GM21515 (cell line): Measurements from ENCODE around the gene MATN3.

Experiments
- ATAC-seq: cut with Tn5 transposase; IDR thresholded peaks from one replicate; pipeline ENCODE4 v1.9.1; 2021; ENCODE audit not compliant: unreplicated experiment

MATN3 gene

GRCh38 chr2:20008703-20009102 lies 3.8 kb downstream of the MATN3 start:
- no peak for ATAC-seq

DNA sequence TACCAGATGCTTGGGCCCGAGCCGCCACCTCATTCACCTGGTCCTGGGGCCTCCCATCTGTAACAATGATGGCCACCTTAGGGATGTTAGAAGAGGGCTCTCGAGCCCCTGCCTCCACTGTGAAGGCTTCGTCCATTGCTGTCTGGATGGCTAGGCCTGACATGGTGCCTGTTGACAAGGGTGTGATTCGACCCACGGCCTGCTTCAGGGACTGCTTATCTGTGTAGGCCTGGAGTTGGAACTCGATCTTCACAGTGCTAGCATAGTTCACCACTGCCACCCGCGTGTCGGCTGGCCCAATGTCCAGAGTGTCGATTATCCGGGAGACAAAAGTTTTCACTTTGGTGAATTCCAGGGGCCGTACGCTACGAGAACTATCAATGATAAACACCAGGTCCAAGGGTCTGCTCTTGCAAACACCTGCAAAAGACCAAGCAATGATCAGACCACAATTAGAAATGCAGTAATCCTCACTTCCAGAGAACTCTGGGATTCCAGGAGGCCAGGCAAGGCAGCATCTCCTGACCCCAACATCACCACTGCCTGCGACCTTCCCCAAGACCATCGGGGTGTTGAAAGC lies 6.5 kb downstream of the MATN3 start:
- ATAC-seq = no peak

GRCh38 chr2:20005067-20005627 lies 7.3 kb downstream of the MATN3 start:
- no peak for ATAC-seq

- ATAC-seq = no peak
Observed at GRCh38 chr2:20001361-20001863, 11.1 kb downstream of the MATN3 start.

DNA sequence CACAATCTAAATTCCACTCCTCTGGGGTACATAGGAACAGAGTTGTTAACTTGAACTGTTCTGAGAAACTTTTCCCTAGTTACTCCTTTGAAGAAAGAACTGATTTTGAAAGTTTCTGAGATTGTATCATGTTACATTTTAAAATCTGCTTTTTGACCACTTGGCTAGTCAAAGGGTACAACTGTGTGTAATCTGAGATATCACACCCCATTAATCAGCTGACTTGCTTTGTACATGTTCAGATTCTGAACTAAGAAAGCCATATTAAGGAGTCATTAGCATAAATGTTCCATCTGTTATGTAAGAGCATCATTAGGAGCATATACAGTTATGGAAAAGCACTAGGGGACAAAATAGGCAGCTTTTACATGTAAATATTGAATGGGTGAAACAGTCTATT lies 18.7 kb downstream of the MATN3 start:
- ATAC-seq = no peak

DNA sequence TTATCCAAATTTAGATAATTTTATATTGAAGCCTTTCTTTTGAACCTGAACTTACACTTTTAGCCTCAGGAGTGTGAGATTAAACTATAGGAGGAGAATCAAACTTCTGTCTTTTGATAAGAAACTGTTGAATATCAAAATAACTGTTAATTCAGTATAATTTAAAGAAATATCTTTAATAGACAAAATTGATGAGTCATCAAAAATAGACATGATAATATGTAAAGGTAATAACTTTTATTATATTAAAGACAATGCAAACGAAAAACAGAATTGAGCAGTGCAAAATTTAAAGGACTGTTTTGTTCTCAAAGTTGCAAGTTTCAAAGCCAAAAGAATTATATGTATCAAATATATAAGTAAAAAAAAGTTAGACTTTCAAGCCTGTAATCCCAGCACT lies 20.6 kb downstream of the MATN3 start:
- no peak for ATAC-seq

DNA sequence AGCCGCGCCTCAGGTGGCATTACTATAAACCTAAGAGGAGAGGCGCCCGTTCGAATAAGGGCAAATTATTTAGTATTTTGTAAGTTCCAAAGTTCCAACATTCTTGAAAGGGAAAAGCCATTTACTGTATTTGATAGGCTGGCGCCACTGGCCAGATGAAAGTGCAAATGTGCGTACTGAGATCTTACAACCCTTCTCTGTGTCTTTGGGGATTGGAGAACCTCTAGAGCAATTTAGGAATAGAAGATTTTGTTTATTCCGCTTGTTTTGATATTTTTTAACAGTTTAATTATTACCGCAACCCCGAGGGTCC lies 22.1 kb downstream of the MATN3 start:
- ATAC-seq = no peak

GRCh38 chr2:19989667-19990415 lies 22.6 kb downstream of the MATN3 start, which contains the start of gene WDR35:
WDR35 (minus strand) TSS chr2:19990105; CDS start chr2:19990015, 90 bp downstream.
- peak; percentile 95 for ATAC-seq

- ATAC-seq = no peak
Observed at GRCh38 chr2:19989342-19989666, 23.2 kb downstream of the MATN3 start.

DNA sequence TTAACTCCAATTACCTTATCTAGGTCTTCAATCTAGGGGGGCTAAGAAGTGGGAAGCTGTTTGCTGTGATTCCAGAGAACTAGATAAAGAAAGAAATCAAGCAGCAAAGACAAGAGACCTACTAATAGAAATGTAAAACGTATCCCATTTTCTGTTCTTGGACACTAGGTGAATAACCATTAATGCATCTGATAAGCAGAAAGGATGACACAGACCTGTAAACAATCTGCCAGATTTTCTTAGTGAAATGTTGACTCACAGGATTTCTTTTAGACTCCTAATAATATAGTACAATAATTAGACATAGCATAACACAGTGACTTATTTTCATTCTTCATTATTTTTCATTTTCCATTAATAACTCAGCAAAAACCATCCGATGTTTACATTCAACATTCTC lies 23.9 kb downstream of the MATN3 start:
- ATAC-seq = no peak

- ATAC-seq = peak; percentile 68
Observed at GRCh38 chr2:19987936-19988335, 24.5 kb downstream of the MATN3 start.

- ATAC-seq = no peak
Observed at GRCh38 chr2:19982268-19982667, 30.2 kb downstream of the MATN3 start.

GRCh38 chr2:19979932-19980331 lies 32.5 kb downstream of the MATN3 start:
- ATAC-seq = no peak

- no peak for ATAC-seq
Observed at GRCh38 chr2:19973466-19973865, 39.0 kb downstream of the MATN3 start.

- no peak for ATAC-seq
Observed at GRCh38 chr2:19971691-19972090, 40.8 kb downstream of the MATN3 start.

DNA sequence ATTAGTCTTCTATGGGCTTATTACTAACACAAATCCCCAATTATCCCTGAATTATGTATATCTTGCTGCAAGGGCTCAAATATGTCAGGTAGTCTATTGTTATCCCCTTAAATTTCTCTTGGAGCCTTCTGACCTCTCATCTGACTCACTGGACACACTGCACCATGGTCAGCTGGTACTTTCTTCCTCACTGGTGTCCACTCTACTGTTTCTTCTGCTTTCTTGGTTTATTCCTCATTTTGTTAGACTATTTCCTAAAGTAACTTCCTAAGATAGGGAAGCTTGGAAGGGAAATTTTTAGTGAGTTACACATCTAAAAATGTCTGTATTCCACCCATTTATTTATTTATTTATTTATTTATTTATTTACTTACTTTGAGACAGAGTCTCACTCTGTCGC lies 49.1 kb downstream of the MATN3 start:
- ATAC-seq = no peak

DNA sequence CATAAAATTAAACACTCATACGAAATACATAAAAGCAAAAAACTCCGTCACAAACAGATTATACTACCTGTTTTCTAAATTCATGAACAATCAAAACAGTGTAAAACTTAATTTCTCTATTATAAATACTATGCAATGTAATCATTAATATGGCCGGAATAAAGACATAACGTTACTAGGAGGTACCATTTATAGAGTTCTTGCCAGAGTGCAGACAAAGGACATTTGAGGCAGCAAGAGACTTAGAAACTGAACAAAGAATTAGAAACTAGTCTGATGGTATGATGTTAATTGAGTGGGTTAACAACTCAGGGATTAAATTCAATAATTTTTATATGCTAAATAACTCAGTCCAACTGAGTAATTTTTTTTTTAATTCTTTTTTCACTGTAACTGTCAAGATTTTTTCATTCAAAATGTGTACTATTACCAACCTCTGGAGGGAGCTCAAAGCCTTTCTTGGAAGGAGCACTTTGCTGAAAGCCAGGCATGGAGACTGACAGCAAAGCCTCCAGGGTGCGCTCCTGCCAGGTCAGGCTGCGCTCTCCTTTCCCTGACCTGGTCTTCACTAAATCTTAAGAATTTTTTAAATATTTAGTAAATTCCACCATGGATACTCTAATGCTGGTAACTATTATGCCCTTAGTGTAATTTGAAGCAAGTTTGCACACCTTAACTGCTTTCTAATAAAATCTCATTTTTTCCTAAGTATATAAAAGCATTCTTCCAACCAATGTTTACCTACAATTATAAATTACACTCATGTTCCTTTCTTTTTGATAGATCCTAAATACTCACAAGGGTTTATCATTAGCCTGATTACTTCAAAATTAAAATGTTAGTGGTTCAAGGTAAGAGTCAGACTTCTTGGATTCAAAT lies 56.7 kb downstream of the MATN3 start:
- ATAC-seq = peak; percentile 93

- no peak for ATAC-seq
Observed at GRCh38 chr2:19949071-19949470, 63.4 kb downstream of the MATN3 start.

DNA sequence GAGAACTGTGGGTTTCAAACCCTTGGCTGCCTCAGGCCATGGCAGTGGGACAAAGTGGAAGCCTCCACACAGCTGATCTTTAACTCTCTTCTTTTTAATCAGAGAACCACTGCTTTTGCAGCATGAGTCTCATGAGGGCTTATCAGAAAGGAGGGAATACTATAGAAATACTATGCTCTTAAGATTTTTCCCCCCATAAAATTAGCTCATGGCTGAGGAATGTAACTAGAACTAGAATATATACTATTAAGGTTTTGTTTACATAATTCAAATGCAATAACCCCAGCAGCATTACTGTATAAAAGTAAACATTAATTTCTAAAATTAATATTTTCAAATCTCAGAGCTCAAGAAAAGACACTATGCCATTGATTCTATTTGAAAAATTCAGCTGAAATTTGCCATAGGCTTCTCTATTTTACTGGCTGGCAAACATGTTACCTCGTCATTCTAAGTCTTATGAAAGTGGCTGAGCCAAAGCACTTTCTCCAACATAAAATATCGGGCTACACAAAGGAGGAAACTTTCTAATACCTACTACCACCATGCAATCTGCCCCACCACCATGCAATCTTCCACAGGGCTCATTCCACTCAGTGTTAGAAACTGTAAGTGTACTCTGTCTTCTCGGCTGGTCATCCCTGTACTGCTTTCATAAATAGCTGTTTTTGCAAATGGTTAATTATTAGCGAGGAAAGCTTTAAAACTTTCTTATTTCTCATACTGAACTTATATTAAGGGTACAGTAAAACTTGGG lies 65.1 kb downstream of the MATN3 start:
- no peak for ATAC-seq

- ATAC-seq = no peak
Observed at GRCh38 chr2:19944205-19944845, 68.1 kb downstream of the MATN3 start.
